Naive B cell (primary cell): ENCODE results near the gene UTP15. TPM values are rescaled to one million over a fixed set of nuclear protein-coding genes. Genes with fewer than 3 reads are reported as not detected.
A peak's percentile ranks its signal among the peaks of the same experiment; 100 is the strongest.

Experiments
- ATAC-seq, 2 donors: fragments of 150-1000 bp; cut with Tn5 transposase; 2 replicates each; pipeline ENCODE4 v1.10.0; 2021; ENCODE audit warnings: low read depth in 2 of 2, mild to moderate bottlenecking in 2 of 2, moderate library complexity in 2 of 2
- DNase-seq: peaks from one replicate; pipeline ENCODE4 v3.0.0; 2022
- H3K27ac Mint-ChIP-seq, 6 donors: one replicate each; pipeline ENCODE4 v1.8.0; 2020 to 2022; ENCODE audit warnings: mild to moderate bottlenecking in 6 of 6, mixed read lengths in 6 of 6, moderate library complexity in 5 of 6, inconsistent platforms in 2 of 6
- H3K27me3 Mint-ChIP-seq, 3 donors: one replicate each; pipeline ENCODE4 v1.8.0; 2021 to 2022; ENCODE audit warnings: mixed read lengths in 3 of 3, mild to moderate bottlenecking in 1 of 3
- H3K36me3 Mint-ChIP-seq, 2 donors: one replicate each; pipeline ENCODE4 v1.8.0; 2020 to 2022; ENCODE audit warnings: mixed read lengths in 2 of 2, inconsistent platforms in 1 of 2, mild to moderate bottlenecking in 1 of 2
- H3K4me1 Mint-ChIP-seq, 3 donors: one replicate each; pipeline ENCODE4 v1.8.0; 2020 to 2022; ENCODE audit warnings: mixed read lengths in 3 of 3, inconsistent platforms in 1 of 3, mild to moderate bottlenecking in 1 of 3, moderate library complexity in 1 of 3
- H3K4me3 Mint-ChIP-seq, 8 donors: one replicate each; pipeline ENCODE4 v1.8.0; 2020 to 2022; ENCODE audit warnings: mild to moderate bottlenecking in 8 of 8, mixed read lengths in 8 of 8, moderate library complexity in 8 of 8, inconsistent platforms in 2 of 8
- H3K9me3 Mint-ChIP-seq, 7 donors: one replicate each; pipeline ENCODE4 v1.8.0; 2020 to 2022; ENCODE audit warnings: mixed read lengths in 7 of 7, mild to moderate bottlenecking in 5 of 7, inconsistent platforms in 2 of 7, moderate library complexity in 1 of 7
- polyA plus RNA-seq, 6 donors: library from polyadenylated mRNA; unstranded; fragments of 300-500 nt; fragmentation: Illumina TruSeq; gene quantifications; one replicate each; pipeline ENCODE4 v1.2.3, GENCODE V29; 2021; ENCODE audit warnings: low read depth in 6 of 6

Gene UTP15
- polyA plus RNA-seq, 6 donors from 2014 or later = 6.2 to 13.3 (median 8.0) TPM

DNA sequence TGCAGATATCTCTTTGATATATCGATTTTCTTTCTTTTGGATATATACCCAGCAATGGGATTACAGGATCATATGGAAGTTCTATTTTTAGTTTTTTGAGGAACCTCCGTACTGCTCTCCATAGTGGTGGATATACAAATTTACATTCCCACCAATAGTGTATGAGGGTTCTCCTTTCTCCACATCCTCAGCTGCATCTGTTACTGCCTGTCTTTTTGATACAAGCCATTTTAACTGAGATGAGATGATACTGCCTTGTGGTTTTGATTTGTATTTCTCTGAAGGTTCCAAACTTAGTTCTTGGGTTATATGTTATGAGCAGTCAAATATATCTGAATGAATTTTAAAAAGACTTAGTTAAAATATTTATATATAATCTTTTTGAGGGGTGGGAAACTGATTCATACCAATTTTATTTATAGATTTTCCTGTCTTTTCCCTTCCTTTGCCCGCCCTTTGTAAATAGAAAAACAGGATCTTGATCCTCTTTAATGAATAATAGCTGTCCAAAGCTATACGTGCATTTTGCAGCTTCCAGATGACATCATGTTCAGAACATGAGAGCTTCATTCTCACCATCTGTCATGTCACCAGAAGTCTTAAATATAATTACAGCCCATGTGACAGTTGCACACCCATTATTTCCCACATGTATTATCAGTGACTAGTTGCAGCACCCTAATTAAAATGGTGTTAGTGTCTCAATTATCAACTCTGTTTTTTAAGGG, 54.2 kb downstream of the UTP15 start:
- H3K27ac Mint-ChIP-seq = no peak overlapping the region
- H3K36me3 Mint-ChIP-seq = no peaks in the 10 kb centered on the region
- peaks cover 31 to 42% (median 37%) of the 10 kb centered on the region in 3 donors for H3K27me3 Mint-ChIP-seq
- H3K4me3 Mint-ChIP-seq = no peak overlapping the region
- no peak for ATAC-seq
- H3K9me3 Mint-ChIP-seq = no peaks in the 10 kb centered on the region
- DNase-seq = no peak
- no peaks in the 10 kb centered on the region for H3K4me1 Mint-ChIP-seq

DNA sequence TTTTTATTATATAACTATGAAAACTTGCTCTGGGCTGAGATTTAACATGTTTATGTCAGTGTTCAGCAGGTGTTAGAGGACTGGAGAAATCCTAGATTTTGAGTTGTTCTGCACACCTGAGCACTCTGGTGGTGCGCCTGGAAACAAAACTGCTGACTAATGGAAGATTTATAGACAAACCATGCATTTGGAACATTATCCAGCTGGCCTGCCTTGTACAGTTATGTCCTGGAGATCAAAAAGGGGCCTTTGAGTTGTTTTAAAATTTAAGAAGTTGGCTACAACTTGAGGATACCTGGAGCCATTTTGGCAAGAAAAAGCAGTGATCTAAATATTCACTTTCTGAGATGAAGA, 54.8 kb downstream of the UTP15 start:
- DNase-seq (no peak), ATAC-seq (no peak)
- Mint-ChIP-seq H3K36me3 (no peaks in the 10 kb centered on the region), H3K27ac (no peak overlapping the region), H3K9me3 (no peaks in the 10 kb centered on the region), H3K27me3 (peaks cover 27 to 41% (median 37%) of the 10 kb centered on the region in 3 donors), H3K4me3 (no peak overlapping the region), H3K4me1 (peaks cover 0 to 2% (median 0%) of the 10 kb centered on the region in 3 donors)

GRCh38 chr5:73623060-73623459, 57.5 kb downstream of the UTP15 start:
- no peak for DNase-seq
- peaks cover 32 to 48% (median 37%) of the 10 kb centered on the region in 3 donors for H3K27me3 Mint-ChIP-seq
- no peak for ATAC-seq
- no peaks in the 10 kb centered on the region for H3K36me3 Mint-ChIP-seq
- H3K4me1 Mint-ChIP-seq = peaks cover 0 to 10% (median 0%) of the 10 kb centered on the region in 3 donors
- H3K4me3 Mint-ChIP-seq = no peak overlapping the region
- H3K27ac Mint-ChIP-seq = no peak overlapping the region
- no peaks in the 10 kb centered on the region for H3K9me3 Mint-ChIP-seq

DNA sequence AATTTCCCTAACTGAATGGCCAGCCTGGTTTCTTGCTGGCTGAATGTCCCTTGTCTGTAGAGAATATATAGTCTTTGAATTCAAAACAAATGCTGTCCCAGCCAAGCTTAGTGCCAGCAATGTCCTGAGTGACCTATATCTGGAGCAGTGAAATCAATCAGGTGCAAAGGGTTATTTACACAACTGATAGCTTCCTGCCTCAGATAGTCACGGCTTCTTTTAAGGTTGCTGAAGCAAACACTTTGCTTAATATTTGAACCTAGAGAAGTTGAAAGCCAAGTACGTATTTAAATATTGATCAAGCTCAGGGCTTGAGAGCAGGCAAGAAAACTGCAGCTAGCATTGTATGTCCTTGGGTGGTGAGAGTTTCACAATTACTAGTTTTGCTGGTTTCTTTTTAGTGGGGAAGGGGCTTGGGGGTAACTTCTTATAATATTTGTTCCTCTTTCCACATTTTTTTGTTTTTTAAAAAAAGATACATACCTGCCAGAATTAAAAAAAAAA, 58.4 kb downstream of the UTP15 start:
- Mint-ChIP-seq H3K36me3 (no peaks in the 10 kb centered on the region), H3K9me3 (no peaks in the 10 kb centered on the region), H3K4me1 (peaks cover 0 to 10% (median 0%) of the 10 kb centered on the region in 3 donors), H3K27me3 (peaks cover 35 to 54% (median 36%) of the 10 kb centered on the region in 3 donors), H3K4me3 (no peak overlapping the region), H3K27ac (no peak overlapping the region)
- no peak for ATAC-seq
- DNase-seq = no peak

DNA sequence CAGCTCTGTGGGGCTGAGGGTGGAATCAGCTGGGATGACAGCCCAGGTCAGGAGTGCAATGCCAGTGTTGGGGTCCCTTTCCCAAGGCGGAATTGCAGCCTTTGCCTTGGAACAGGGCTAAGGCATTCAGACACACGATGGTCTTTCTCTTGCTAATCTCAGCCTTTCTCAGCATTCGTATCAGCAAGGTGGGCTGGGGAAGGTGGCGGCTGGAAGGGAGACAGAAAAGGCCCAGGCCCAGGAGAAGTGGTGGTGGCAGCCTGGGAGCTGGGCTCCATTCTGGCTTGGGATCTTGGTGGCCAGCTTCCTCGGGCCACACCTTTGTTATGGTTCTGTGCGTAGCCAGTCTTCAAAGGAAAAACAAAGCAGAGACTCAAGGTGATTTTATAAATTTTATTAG, 59.3 kb downstream of the UTP15 start:
- ATAC-seq = no peak
- Mint-ChIP-seq H3K36me3 (no peaks in the 10 kb centered on the region), H3K9me3 (no peaks in the 10 kb centered on the region), H3K4me1 (peaks cover 0 to 10% (median 0%) of the 10 kb centered on the region in 3 donors), H3K4me3 (peak overlapping the region in 2 of 8 donors; percentile 64 to 71), H3K27ac (no peak overlapping the region), H3K27me3 (peaks cover 36 to 53% (median 41%) of the 10 kb centered on the region in 3 donors)
- no peak for DNase-seq

GRCh38 chr5:73625372-73625943, 59.9 kb downstream of the UTP15 start:
- no peak for ATAC-seq
- DNase-seq = no peak
- peak overlapping the region; percentile 23 to 86 (median 72) for H3K4me3 Mint-ChIP-seq
- H3K27me3 Mint-ChIP-seq = peaks cover 31 to 52% (median 42%) of the 10 kb centered on the region in 3 donors
- H3K9me3 Mint-ChIP-seq = no peaks in the 10 kb centered on the region
- H3K4me1 Mint-ChIP-seq = peaks cover 0 to 10% (median 0%) of the 10 kb centered on the region in 3 donors
- H3K27ac Mint-ChIP-seq = no peak overlapping the region
- H3K36me3 Mint-ChIP-seq = no peaks in the 10 kb centered on the region

GRCh38 chr5:73625944-73626811, 60.6 kb downstream of the UTP15 start, which contains the start of gene ARHGEF28:
Gene ARHGEF28 (plus strand): TSS chr5:73626196. CDS start chr5:73684852, 58,656 bp downstream.
- Mint-ChIP-seq H3K4me3 (peak within 1 kb of the TSS; percentile 23 to 86 (median 72)), H3K9me3 (no peaks in the 10 kb centered on the region), H3K36me3 (no peaks in the 10 kb centered on the region), H3K27me3 (peaks cover 31 to 50% (median 47%) of the 10 kb centered on the region in 3 donors), H3K27ac (no peak within 1 kb of the TSS), H3K4me1 (peaks cover 0 to 10% (median 0%) of the 10 kb centered on the region in 3 donors)
- DNase-seq = no peak
- ATAC-seq = peak; percentile 27 to 35

- Mint-ChIP-seq H3K27ac (no peak overlapping the region), H3K27me3 (peaks cover 33 to 50% (median 42%) of the 10 kb centered on the region in 3 donors), H3K4me3 (peak overlapping the region; percentile 2 to 67 (median 43)), H3K36me3 (no peaks in the 10 kb centered on the region), H3K9me3 (no peaks in the 10 kb centered on the region), H3K4me1 (peaks cover 0 to 10% (median 0%) of the 10 kb centered on the region in 3 donors)
- no peak for ATAC-seq
- DNase-seq = no peak
Observed at GRCh38 chr5:73626814-73627313, 61.3 kb downstream of the UTP15 start.

GRCh38 chr5:73629456-73629855, 63.9 kb downstream of the UTP15 start:
- DNase-seq (no peak), ATAC-seq (no peak)
- Mint-ChIP-seq H3K27me3 (peaks cover 17 to 42% (median 30%) of the 10 kb centered on the region in 3 donors), H3K9me3 (no peaks in the 10 kb centered on the region), H3K4me3 (no peak overlapping the region), H3K4me1 (peaks cover 0 to 10% (median 0%) of the 10 kb centered on the region in 3 donors), H3K36me3 (no peaks in the 10 kb centered on the region), H3K27ac (peak overlapping the region in 1 of 6 donors; percentile 35)

DNA sequence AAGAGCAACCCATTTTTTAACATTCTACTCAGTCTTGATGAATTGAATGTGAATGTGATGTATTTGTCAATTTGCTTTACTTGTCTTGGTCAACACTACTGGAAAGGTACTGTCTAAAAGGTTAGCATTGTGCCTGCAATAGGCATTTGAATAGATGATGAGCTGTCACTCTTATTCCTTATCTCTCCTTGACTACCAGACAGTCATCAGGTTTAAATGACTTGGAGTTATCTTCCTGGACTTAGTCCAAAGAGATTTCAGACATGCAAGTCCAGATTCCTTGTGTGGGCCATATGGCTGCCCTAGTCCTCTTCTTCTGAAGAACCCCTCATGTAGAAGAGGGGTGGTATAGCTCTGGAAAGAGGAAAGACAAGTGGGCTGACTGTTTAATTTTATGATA, 65.2 kb downstream of the UTP15 start:
- no peaks in the 10 kb centered on the region for H3K36me3 Mint-ChIP-seq
- no peak overlapping the region for H3K27ac Mint-ChIP-seq
- ATAC-seq = no peak
- H3K4me1 Mint-ChIP-seq = peaks cover 0 to 7% (median 0%) of the 10 kb centered on the region in 3 donors
- no peak for DNase-seq
- no peaks in the 10 kb centered on the region for H3K9me3 Mint-ChIP-seq
- no peak overlapping the region for H3K4me3 Mint-ChIP-seq
- H3K27me3 Mint-ChIP-seq = peaks cover 13 to 53% (median 30%) of the 10 kb centered on the region in 3 donors

GRCh38 chr5:73631500-73631899, 66.0 kb downstream of the UTP15 start:
- Mint-ChIP-seq H3K27me3 (peaks cover 13 to 53% (median 33%) of the 10 kb centered on the region in 3 donors), H3K36me3 (no peaks in the 10 kb centered on the region), H3K9me3 (no peaks in the 10 kb centered on the region), H3K4me3 (no peak overlapping the region), H3K4me1 (peaks cover 0 to 6% (median 0%) of the 10 kb centered on the region in 3 donors), H3K27ac (no peak overlapping the region)
- ATAC-seq (no peak), DNase-seq (no peak)
